K562 (cell line): ENCODE data around the gene IRX2. TPM values are rescaled to one million over a fixed set of nuclear protein-coding genes. Genes with fewer than 3 reads are reported as not detected.

Experiments
- ATAC-seq: fragments of 200-7000 bp; cut with Tn5 transposase; 3 replicates; pipeline ENCODE4 v1.9.1; 2020; ENCODE audit warnings: moderate library complexity
- BruUV-seq: library from RNA; stranded (reverse); fragments of 400-500 nt; replicated peaks from 2 replicates; lab custom pipeline; 2021; lab: Mats Ljungman, UMichigan
- CTCF ChIA-PET: fragments of 300-600 bp; formaldehyde crosslinking; extraction: SDS; loops from one replicate; lab custom pipeline; 2021; ENCODE audit warnings: low intra/inter-chr PET ratio; lab: Yijun Ruan, JAX
- POLR2A ChIA-PET: fragments of 300-600, 350-650 bp; sonication (Branson Sonifier 250); formaldehyde crosslinking; extraction: SDS; loops from one replicate; lab custom pipeline; 2021; ENCODE audit warnings: antibody characterized with exemption, inconsistent platforms; lab: Yijun Ruan, JAX
- DNase-seq, 4 experiments: peaks; one replicate each; pipeline versions ENCODE4 v3.0.0 to v3.0.0-alpha.2; 2011 to 2018; ENCODE audit warnings: low spot score in 3 of 4, mixed read lengths in 3 of 4; ENCODE audit errors: extremely low read depth in 1 of 4
- FAIRE-seq: peaks from 2 replicates; lab custom pipeline; 2011; peaks lifted over from hg19 to GRCh38; lab: Jason Lieb, UNC
- H2AFZ ChIP-seq: 2 replicates; pipeline ENCODE4 v1.6.0; 2011; ENCODE audit warnings: low read depth, low read length, control low read depth, inconsistent platforms
- H3K27ac ChIP-seq: fragments of 200-600 bp; 3 replicates; pipeline ENCODE4 v1.8.0; 2011; ENCODE audit warnings: low read depth, mild to moderate bottlenecking, control low read depth, inconsistent platforms, low read length, moderate library complexity, mixed read lengths; ENCODE audit errors: extremely low read depth
- H3K27me3 ChIP-seq, 2 experiments: fragments of 300-600 bp in 1 of 2; 2 replicates in 1 of 2; 3 replicates in 1 of 2; pipeline versions ENCODE4 v1.6.0 to v1.8.0; 2011; ENCODE audit warnings: inconsistent platforms in 2 of 2, low read length in 2 of 2, mild to moderate bottlenecking in 1 of 2, mixed read lengths in 1 of 2, moderate library complexity in 1 of 2; ENCODE audit not compliant: control insufficient read depth in 2 of 2, insufficient read depth in 2 of 2
- H3K36me3 ChIP-seq: fragments of 300-600 bp; 3 replicates; pipeline ENCODE4 v1.8.0; 2011; ENCODE audit warnings: mild to moderate bottlenecking, low read length, inconsistent platforms; ENCODE audit not compliant: control insufficient read depth, insufficient read depth
- H3K4me1 ChIP-seq, 2 experiments: fragments of 200-600 bp in 1 of 2; replicated peaks in 1 of 2; 2 replicates in 1 of 2; 3 replicates in 1 of 2; pipeline versions ENCODE4 v1.5.1 to v1.8.0; 2011; ENCODE audit warnings: inconsistent platforms in 2 of 2, low read length in 2 of 2, mild to moderate bottlenecking in 1 of 2, mixed read lengths in 1 of 2, moderate library complexity in 1 of 2; ENCODE audit not compliant: control insufficient read depth in 2 of 2, insufficient read depth in 2 of 2
- H3K4me2 ChIP-seq: 2 replicates; pipeline ENCODE4 v1.6.1; 2011; ENCODE audit warnings: low read length, control low read depth, inconsistent platforms, mixed read lengths; ENCODE audit not compliant: insufficient read depth
- H3K4me3 ChIP-seq: fragments of 200-600 bp; sonication (generic), shearing (Covaris generic); 2 replicates; pipeline ENCODE4 v1.5.1; 2016; ENCODE audit warnings: control low read depth, inconsistent platforms
- H3K79me2 ChIP-seq: fragments of 200-600 bp; 3 replicates; pipeline ENCODE4 v1.8.0; 2011; ENCODE audit warnings: low read length, inconsistent platforms; ENCODE audit not compliant: control insufficient read depth, insufficient read depth
- H3K9ac ChIP-seq, 2 experiments: 2 replicates each; pipeline versions ENCODE4 v1.6.0 to v1.6.1; 2011; ENCODE audit warnings: low read depth in 2 of 2, low read length in 2 of 2, control low read depth in 1 of 2, inconsistent platforms in 1 of 2, mild to moderate bottlenecking in 1 of 2, mixed read lengths in 1 of 2; ENCODE audit not compliant: insufficient read depth in 1 of 2
- H3K9me1 ChIP-seq: one replicate; pipeline ENCODE4 v1.6.0; 2011; ENCODE audit warnings: inconsistent platforms, mild to moderate bottlenecking, low read length, moderate library complexity; ENCODE audit not compliant: control insufficient read depth, insufficient read depth
- H3K9me3 ChIP-seq: replicated peaks from 2 replicates; pipeline ENCODE4 v1.5.1; 2011; ENCODE audit warnings: low read depth, low read length, inconsistent platforms; ENCODE audit not compliant: control insufficient read depth, insufficient read depth
- H4K20me1 ChIP-seq: replicated peaks from 2 replicates; pipeline ENCODE4 v1.6.1; 2011; ENCODE audit warnings: low read length, inconsistent platforms, mixed read lengths; ENCODE audit not compliant: control insufficient read depth, insufficient read depth
- TAF7 ChIP-seq: fragments of 450-650 bp; IDR thresholded peaks from 2 replicates; pipeline ENCODE4 v1.6.1; 2016; ENCODE audit warnings: missing genetic modification characterization, missing compliant biosample characterization
- WGBS: fragments of 100-300 bp; shearing (Covaris generic); methylation state at CpG from one replicate; pipeline ENCODE4 v1.1.6; 2016; ENCODE audit warnings: low coverage, mixed read lengths; ENCODE audit not compliant: insufficient coverage; ENCODE audit errors: missing lambda C conversion rate; 5-methylcytosine and 5-hydroxymethylcytosine counted together
- in situ Hi-C: fragments of 300-500 bp; cut with MboI; formaldehyde crosslinking; loops from 4 replicates; pipeline ENCODE4 v1.15.0; 2018; ENCODE audit warnings: inconsistent platforms, mixed read lengths
- intact Hi-C: fragments of 100-400 bp; cut with micrococcal nuclease; formaldehyde crosslinking; loops from 2 replicates; pipeline ENCODE4 v1.14.2; 2022
- polyA plus RNA-seq, 8 experiments: library from polyadenylated mRNA; depleted of rRNA in 4 of 8; stranded (reverse) in 5 of 8; unstranded in 3 of 8; fragments of >200 nt; fragmentation: Nextera tagmentation in 2 of 8; fragmentation: Illumina TruSeq in 1 of 8; extraction: Ambion mirVana in 2 of 8; extraction: Trizol in 1 of 8; gene quantifications; 2 replicates each; pipeline versions ENCODE4 v1.2.1 to v1.2.3, GENCODE V29; 2011 to 2014; ENCODE audit warnings: inconsistent platforms in 1 of 8, missing spikeins in 1 of 8
- total RNA-seq, 7 experiments: library from RNA; depleted of rRNA in 6 of 7; stranded (reverse); fragments of >200 nt in 6 of 7; fragmentation: Illumina TruSeq in 2 of 7; extraction: Trizol in 2 of 7; gene quantifications; 2 replicates each; pipeline versions ENCODE4 v1.2.1 to v1.2.3, GENCODE V29; 2011 to 2021; ENCODE audit warnings: low replicate concordance in 1 of 7
- TF ChIP-seq, protein P1 (sequence below), 3 experiments: IDR thresholded peaks in 2 of 3; conservative IDR thresholded peaks in 1 of 3; 2 replicates each; pipeline ENCODE4 v1.5.1; 2011 to 2012; ENCODE audit warnings: low read length in 3 of 3, mild to moderate bottlenecking in 3 of 3, control low read depth in 2 of 3, improper control_type of control experiment in 1 of 3, inconsistent platforms in 1 of 3, low read depth in 1 of 3, mixed read lengths in 1 of 3, moderate library complexity in 1 of 3; ENCODE audit not compliant: insufficient read depth in 2 of 3

IRX2 gene
- total and polyA plus RNA-seq, 9 of the 15 experiments (the other 6 are each of a cell fraction or from before 2014, with no cell fraction given) = 0.13 TPM; not detected in 8

DNA sequence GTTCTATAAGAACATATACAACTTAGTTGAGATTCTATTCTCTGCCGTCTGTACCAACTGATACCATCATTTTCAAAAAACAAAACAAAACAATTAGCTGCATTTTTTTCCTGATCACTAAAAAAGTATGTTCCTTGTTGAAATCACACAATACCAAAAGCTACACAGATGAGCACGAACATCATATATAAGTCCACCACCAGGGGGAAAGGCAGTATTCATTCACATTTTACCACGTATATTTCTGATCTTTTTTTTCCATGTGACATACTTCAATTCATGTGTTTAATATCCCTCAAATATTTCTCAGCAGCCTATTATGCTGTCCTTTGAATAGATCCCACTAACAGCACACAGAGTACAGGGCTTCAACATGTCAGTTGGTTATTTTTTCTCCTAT lies 40.6 kb downstream of the IRX2 start:
- FAIRE-seq (no peak), ATAC-seq (peak; percentile 63), DNase-seq (peak in 2 of 4 experiments; percentile 47 to 49)
- Histone ChIP-seq H3K4me3 (no peak overlapping the region), H3K36me3 (no peaks in the 10 kb centered on the region), H3K79me2 (no peaks in the 10 kb centered on the region), H3K9me3 (no peaks in the 10 kb centered on the region), H3K27ac (no peak overlapping the region), H3K4me1 (no peaks in the 10 kb centered on the region), H4K20me1 (0 out of 2 replicates have a peak, but pooled peaks cover 2% of the 10 kb centered on the region), H3K27me3 (peaks cover 9 to 43% of the 10 kb centered on the region in 2 experiments; a peak in 4 of 5 replicates), H3K9ac (no peak overlapping the region), H3K9me1 (no peaks in the 10 kb centered on the region), H3K4me2 (no peak overlapping the region), H2AFZ (no peak overlapping the region)
- in situ Hi-C loops (no loop called here), intact Hi-C loops (no loop called here)
- CTCF ChIA-PET = no interaction called here
- TF ChIP-seq TAF7 (tag) = no peak
- TF ChIP-seq, protein P1, sequence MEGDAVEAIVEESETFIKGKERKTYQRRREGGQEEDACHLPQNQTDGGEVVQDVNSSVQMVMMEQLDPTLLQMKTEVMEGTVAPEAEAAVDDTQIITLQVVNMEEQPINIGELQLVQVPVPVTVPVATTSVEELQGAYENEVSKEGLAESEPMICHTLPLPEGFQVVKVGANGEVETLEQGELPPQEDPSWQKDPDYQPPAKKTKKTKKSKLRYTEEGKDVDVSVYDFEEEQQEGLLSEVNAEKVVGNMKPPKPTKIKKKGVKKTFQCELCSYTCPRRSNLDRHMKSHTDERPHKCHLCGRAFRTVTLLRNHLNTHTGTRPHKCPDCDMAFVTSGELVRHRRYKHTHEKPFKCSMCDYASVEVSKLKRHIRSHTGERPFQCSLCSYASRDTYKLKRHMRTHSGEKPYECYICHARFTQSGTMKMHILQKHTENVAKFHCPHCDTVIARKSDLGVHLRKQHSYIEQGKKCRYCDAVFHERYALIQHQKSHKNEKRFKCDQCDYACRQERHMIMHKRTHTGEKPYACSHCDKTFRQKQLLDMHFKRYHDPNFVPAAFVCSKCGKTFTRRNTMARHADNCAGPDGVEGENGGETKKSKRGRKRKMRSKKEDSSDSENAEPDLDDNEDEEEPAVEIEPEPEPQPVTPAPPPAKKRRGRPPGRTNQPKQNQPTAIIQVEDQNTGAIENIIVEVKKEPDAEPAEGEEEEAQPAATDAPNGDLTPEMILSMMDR (IDR thresholded peaks at IDR 0.05 in 2 of 3, conservative IDR thresholded peaks at IDR 0.05 in 1 of 3; ENCODE audit: insufficient read depth in 2 of 3, low read depth in 1 of 3, low read length in 3 of 3) = peak in 2 of 3 experiments; percentile 22 to 26; a peak in 2 of 6 replicates
- no TSS peak for BruUV-seq
- 0% methylated on average over 3 of the region's 3 CpGs for WGBS
- POLR2A ChIA-PET = no interaction called here
